Tibial nerve (tissue), 4 donors: ENCODE data around the gene POLR2M.

Source experiments
- EP300 ChIP-seq, 2 donors: sonication (generic); formaldehyde crosslinking; IDR thresholded peaks; one replicate each; pipeline ENCODE4 v1.6.1; 2017; ENCODE audit warnings: antibody characterized with exemption in 2 of 2, mild to moderate bottlenecking in 1 of 2
- POLR2A ChIP-seq, 2 donors: fragments of 450-650 bp; IDR thresholded peaks; one replicate each; pipeline ENCODE4 v1.6.1; 2017; ENCODE audit warnings: antibody characterized with exemption in 2 of 2, mild to moderate bottlenecking in 2 of 2, moderate library complexity in 2 of 2
- TF ChIP-seq, protein P1 (sequence below), 5 experiments: fragments of 200-600 bp in 3 of 5; fragments of 450-650 bp in 2 of 5; sonication (generic) in 3 of 5; IDR thresholded peaks; one replicate each; pipeline ENCODE4 v1.5.1; 2016 to 2019; ENCODE audit warnings: antibody characterized with exemption in 5 of 5, mild to moderate bottlenecking in 3 of 5, moderate library complexity in 2 of 5

- TF ChIP-seq, protein P1, sequence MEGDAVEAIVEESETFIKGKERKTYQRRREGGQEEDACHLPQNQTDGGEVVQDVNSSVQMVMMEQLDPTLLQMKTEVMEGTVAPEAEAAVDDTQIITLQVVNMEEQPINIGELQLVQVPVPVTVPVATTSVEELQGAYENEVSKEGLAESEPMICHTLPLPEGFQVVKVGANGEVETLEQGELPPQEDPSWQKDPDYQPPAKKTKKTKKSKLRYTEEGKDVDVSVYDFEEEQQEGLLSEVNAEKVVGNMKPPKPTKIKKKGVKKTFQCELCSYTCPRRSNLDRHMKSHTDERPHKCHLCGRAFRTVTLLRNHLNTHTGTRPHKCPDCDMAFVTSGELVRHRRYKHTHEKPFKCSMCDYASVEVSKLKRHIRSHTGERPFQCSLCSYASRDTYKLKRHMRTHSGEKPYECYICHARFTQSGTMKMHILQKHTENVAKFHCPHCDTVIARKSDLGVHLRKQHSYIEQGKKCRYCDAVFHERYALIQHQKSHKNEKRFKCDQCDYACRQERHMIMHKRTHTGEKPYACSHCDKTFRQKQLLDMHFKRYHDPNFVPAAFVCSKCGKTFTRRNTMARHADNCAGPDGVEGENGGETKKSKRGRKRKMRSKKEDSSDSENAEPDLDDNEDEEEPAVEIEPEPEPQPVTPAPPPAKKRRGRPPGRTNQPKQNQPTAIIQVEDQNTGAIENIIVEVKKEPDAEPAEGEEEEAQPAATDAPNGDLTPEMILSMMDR (IDR thresholded peaks at IDR 0.05), result no peak
- TF ChIP-seq EP300 (IDR thresholded peaks at IDR 0.05), result no peak
- TF ChIP-seq POLR2A (IDR thresholded peaks at IDR 0.05), result no peak
These were observed 52.0 kb downstream of the POLR2M start for GRCh38 chr15:57758560-57758959.
